Heart left ventricle (tissue), 13 donors: ENCODE results near the gene MIGA1.

Experiments used
- CTCF ChIP-seq, 12 donors: fragments of 200-600 bp; sonication (generic) in 4 of 12; IDR thresholded peaks; one replicate each; pipeline versions ENCODE4 v1.5.0 to v1.8.0; 2018 to 2022; ENCODE audit warnings: antibody characterized with exemption in 12 of 12, mild to moderate bottlenecking in 5 of 12
- POLR2A ChIP-seq, 2 donors: fragments of 450-650 bp; IDR thresholded peaks; one replicate each; pipeline ENCODE4 v1.6.1; 2017; ENCODE audit warnings: antibody characterized with exemption in 2 of 2, mild to moderate bottlenecking in 2 of 2, moderate library complexity in 2 of 2
- donor health status: ischemic (EF 13 %, LVEDD 7.1; RV severe dilation, severe dysfunction).
- donor health status: DM: no; HTN: yes; CAD: no.
- donor health status: DM: no; HTN: no; CAD: no.
- donor health status: ischemic (EF 25% LVEDD 6.9; RV normal size, moderate dysfunction).
- donor health status: ischemic (EF 25% LVEDD 5.7; RV mildly dilated, moderate dysfunction).
- donor health status: ischemic (EF 35%, LVEDD 5.7; RV mildly dilated, moderate dysfunction).
- donor health status: nonischemic (EF 11% LVEDD 7.7; RV severe dilation, severe dysfunction).
- donor health status: DM: yes; HTN: yes; CAD: no.
- donor health status: PGD.
- donor health status: ischemic (EF 29% LVEDD 5.4; RV normal size, mild dysfunction).
- donor health status: nonischemic (EF 23%, LVEDD 6.1; RV moderate dilation, normal function).

- TF ChIP-seq CTCF (IDR thresholded peaks at IDR 0.05), result peak in 1 of 12 donors; percentile 3
- TF ChIP-seq POLR2A (IDR thresholded peaks at IDR 0.05), result no peak
Observed at GRCh38 chr1:77888781-77889642, 109.6 kb downstream of the MIGA1 start.
